Measurements from ENCODE around the gene CTDSPL2. TPM values are rescaled to one million over a fixed set of nuclear protein-coding genes. Genes with fewer than 3 reads are reported as not detected.

CTDSPL2 gene
- total RNA-seq, 1 experiment from 2014 or later: 43.5 TPM

GRCh38 chr15:44566155-44566540 is 138.7 kb downstream of the CTDSPL2 start:
- in situ Hi-C loops (cut with HindIII; ENCODE audit: low pct_unique_long_range_greater_than_20kb, low sequenced_read_pairs): no loop called here
- DNase-seq (ENCODE audit: low read depth): no peak

- DNase-seq (ENCODE audit: low read depth): no peak
- in situ Hi-C loops (cut with HindIII; ENCODE audit: low pct_unique_long_range_greater_than_20kb, low sequenced_read_pairs): no loop called here
Observed at GRCh38 chr15:44568338-44568737, 140.9 kb downstream of the CTDSPL2 start.

- in situ Hi-C loops (cut with HindIII; ENCODE audit: low pct_unique_long_range_greater_than_20kb, low sequenced_read_pairs): no loop called here
- DNase-seq (ENCODE audit: low read depth): no peak
Observed at GRCh38 chr15:44569316-44569715, 141.9 kb downstream of the CTDSPL2 start.

GRCh38 chr15:44570361-44570760 is 142.9 kb downstream of the CTDSPL2 start:
- in situ Hi-C loops (cut with HindIII; ENCODE audit: low pct_unique_long_range_greater_than_20kb, low sequenced_read_pairs): no loop called here
- DNase-seq (ENCODE audit: low read depth): no peak

- no peak for DNase-seq (ENCODE audit: low read depth)
- in situ Hi-C loops (cut with HindIII; ENCODE audit: low pct_unique_long_range_greater_than_20kb, low sequenced_read_pairs): no loop called here
Observed at GRCh38 chr15:44573386-44573785, 146.0 kb downstream of the CTDSPL2 start.

GRCh38 chr15:44574734-44575133 is 147.3 kb downstream of the CTDSPL2 start:
- in situ Hi-C loops (cut with HindIII; ENCODE audit: low pct_unique_long_range_greater_than_20kb, low sequenced_read_pairs): loop anchor here (25.0 kb wide), 1 partner anchor 163 kb away; the partner anchor contains the start of gene TRIM69
- no peak for DNase-seq (ENCODE audit: low read depth)

Other genes starting within 250 kb of the CTDSPL2 start
- gene FRMD5, start 232.4 kb upstream of the CTDSPL2 start, total RNA-seq (2014; rRNA removed; shearing (Covaris generic); ENCODE audit: low replicate concordance): 0.51 and 4.0 TPM in 2 replicates
- 120 and 124 TPM in 2 replicates for gene GOLM2, start 138.9 kb upstream of the CTDSPL2 start, total RNA-seq (2014; rRNA removed; shearing (Covaris generic); ENCODE audit: low replicate concordance)
- gene EIF3J, start 109.5 kb downstream of the CTDSPL2 start, total RNA-seq (2014; rRNA removed; shearing (Covaris generic); ENCODE audit: low replicate concordance): 21.3 and 36.3 TPM in 2 replicates
- 19.3 and 38.1 TPM in 2 replicates for gene SPG11, start 236.0 kb downstream of the CTDSPL2 start, total RNA-seq (2014; rRNA removed; shearing (Covaris generic); ENCODE audit: low replicate concordance)

Data from Caki2 (cell line).